SK-N-SH treated with all-trans-retinoic acid at 6 μM for 48 hours (cell line): ENCODE data around the gene TRABD2B.

Experiments used
- ATAC-seq: fragments of 200-7000 bp; cut with Tn5 transposase; 3 replicates; pipeline ENCODE4 v1.9.1; 2020; ENCODE audit warnings: mild to moderate bottlenecking, moderate library complexity
- ARNTL ChIP-seq: fragments of 450-650 bp; formaldehyde crosslinking; IDR thresholded peaks from 2 replicates; pipeline ENCODE4 v1.5.0; 2020; ENCODE audit warnings: low read depth, mild to moderate bottlenecking, moderate library complexity, borderline replicate concordance
- BACH2 ChIP-seq: fragments of 250-450 bp; sonication (Bioruptor Pico); IDR thresholded peaks from 2 replicates; pipeline ENCODE4 v1.9.0; 2021; ENCODE audit warnings: mild to moderate bottlenecking, borderline replicate concordance
- CSDC2 ChIP-seq: fragments of 250-450 bp; sonication (Bioruptor Pico); IDR thresholded peaks from 2 replicates; pipeline ENCODE4 v1.5.0; 2020; ENCODE audit warnings: mild to moderate bottlenecking, moderate library complexity
- ESRRG ChIP-seq: fragments of 250-450 bp; sonication (Bioruptor Pico); IDR thresholded peaks from 2 replicates; pipeline ENCODE4 v1.6.1; 2021; ENCODE audit warnings: mild to moderate bottlenecking
- GLIS3 ChIP-seq: fragments of 250-450 bp; sonication (Bioruptor Pico); IDR thresholded peaks from 2 replicates; pipeline ENCODE4 v1.5.0; 2020; ENCODE audit warnings: mild to moderate bottlenecking, moderate library complexity
- ISL1 ChIP-seq: fragments of 250-450 bp; sonication (Bioruptor Pico); IDR thresholded peaks from 2 replicates; pipeline ENCODE4 v2.1.2; 2022; ENCODE audit warnings: mild to moderate bottlenecking, moderate library complexity
- PPARA ChIP-seq: fragments of 250-450 bp; sonication (Bioruptor Pico); IDR thresholded peaks from 2 replicates; pipeline ENCODE4 v1.5.0; 2020; ENCODE audit warnings: mild to moderate bottlenecking, borderline replicate concordance
- RARB ChIP-seq: fragments of 250-450 bp; sonication (Bioruptor Pico); IDR thresholded peaks from 2 replicates; pipeline ENCODE4 v1.8.0; 2021; ENCODE audit warnings: mild to moderate bottlenecking, moderate library complexity
- TCF4 ChIP-seq: fragments of 250-450 bp; sonication (Bioruptor Pico); IDR thresholded peaks from 2 replicates; pipeline ENCODE4 v1.8.0; 2021; ENCODE audit warnings: mild to moderate bottlenecking, moderate library complexity, borderline replicate concordance
- TOX ChIP-seq: fragments of 250-450 bp; sonication (Bioruptor Pico); IDR thresholded peaks from 2 replicates; pipeline ENCODE4 v1.8.0; 2021; ENCODE audit warnings: mild to moderate bottlenecking, moderate library complexity, borderline replicate concordance
- ZC3H10 ChIP-seq: fragments of 250-450 bp; sonication (Bioruptor Pico); IDR thresholded peaks from 2 replicates; pipeline ENCODE4 v1.5.1; 2021; ENCODE audit warnings: mild to moderate bottlenecking, moderate library complexity
- ZFP3 ChIP-seq: fragments of 250-450 bp; sonication (Bioruptor Pico); IDR thresholded peaks from 2 replicates; pipeline ENCODE4 v1.5.0; 2020; ENCODE audit warnings: mild to moderate bottlenecking, moderate library complexity
- ZFP30 ChIP-seq: fragments of 450-650 bp; formaldehyde crosslinking; IDR thresholded peaks from 2 replicates; pipeline ENCODE4 v1.5.0; 2022; ENCODE audit warnings: mild to moderate bottlenecking, moderate library complexity
- ZNF70 ChIP-seq: fragments of 450-650 bp; formaldehyde crosslinking; IDR thresholded peaks from 2 replicates; pipeline ENCODE4 v1.5.0; 2020; ENCODE audit warnings: mild to moderate bottlenecking, moderate library complexity
- ZNF8 ChIP-seq: fragments of 450-650 bp; formaldehyde crosslinking; IDR thresholded peaks from 2 replicates; pipeline ENCODE4 v1.5.0; 2020; ENCODE audit warnings: mild to moderate bottlenecking, moderate library complexity
- TF ChIP-seq, protein P1 (sequence below): fragments of 250-450 bp; sonication (Bioruptor Pico); IDR thresholded peaks from 2 replicates; pipeline ENCODE4 v1.8.0; 2020; ENCODE audit warnings: mild to moderate bottlenecking, moderate library complexity, borderline replicate concordance
- TF ChIP-seq, protein P2 (sequence below): fragments of 250-450 bp; sonication (Bioruptor Pico); IDR thresholded peaks from 2 replicates; pipeline ENCODE4 v1.5.0; 2020; ENCODE audit warnings: mild to moderate bottlenecking, moderate library complexity
- TF ChIP-seq, protein P3 (sequence below): fragments of 250-450 bp; sonication (Bioruptor Pico); IDR thresholded peaks from 2 replicates; pipeline ENCODE4 v1.5.1; 2020; ENCODE audit warnings: low read depth, mild to moderate bottlenecking, moderate library complexity
- TF ChIP-seq, protein P4 (sequence below): fragments of 250-450 bp; sonication (Bioruptor Pico); IDR thresholded peaks from 2 replicates; pipeline ENCODE4 v1.5.1; 2021; ENCODE audit warnings: mild to moderate bottlenecking, moderate library complexity
- TF ChIP-seq, protein P5 (sequence below): fragments of 250-450 bp; sonication (Bioruptor Pico); IDR thresholded peaks from 2 replicates; pipeline ENCODE4 v1.8.0; 2021; ENCODE audit warnings: low read depth, mild to moderate bottlenecking, moderate library complexity, borderline replicate concordance

TRABD2B gene

GRCh38 chr1:47767741-47768100 lies 229.5 kb downstream of the TRABD2B start:
- TF ChIP-seq TOX (CRISPR knock-in tag) (no peak), ZC3H10 (CRISPR knock-in tag) (no peak), GLIS3 (no peak), ZNF8 (no peak)
- TF ChIP-seq, protein P1, sequence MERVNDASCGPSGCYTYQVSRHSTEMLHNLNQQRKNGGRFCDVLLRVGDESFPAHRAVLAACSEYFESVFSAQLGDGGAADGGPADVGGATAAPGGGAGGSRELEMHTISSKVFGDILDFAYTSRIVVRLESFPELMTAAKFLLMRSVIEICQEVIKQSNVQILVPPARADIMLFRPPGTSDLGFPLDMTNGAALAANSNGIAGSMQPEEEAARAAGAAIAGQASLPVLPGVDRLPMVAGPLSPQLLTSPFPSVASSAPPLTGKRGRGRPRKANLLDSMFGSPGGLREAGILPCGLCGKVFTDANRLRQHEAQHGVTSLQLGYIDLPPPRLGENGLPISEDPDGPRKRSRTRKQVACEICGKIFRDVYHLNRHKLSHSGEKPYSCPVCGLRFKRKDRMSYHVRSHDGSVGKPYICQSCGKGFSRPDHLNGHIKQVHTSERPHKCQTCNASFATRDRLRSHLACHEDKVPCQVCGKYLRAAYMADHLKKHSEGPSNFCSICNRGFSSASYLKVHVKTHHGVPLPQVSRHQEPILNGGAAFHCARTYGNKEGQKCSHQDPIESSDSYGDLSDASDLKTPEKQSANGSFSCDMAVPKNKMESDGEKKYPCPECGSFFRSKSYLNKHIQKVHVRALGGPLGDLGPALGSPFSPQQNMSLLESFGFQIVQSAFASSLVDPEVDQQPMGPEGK, result no peak
- ATAC-seq, result no peak

- TF ChIP-seq ZNF70 (CRISPR knock-in tag) (no peak), ISL1 (no peak), ZFP3 (CRISPR knock-in tag) (no peak), ARNTL (CRISPR knock-in tag) (no peak), TOX (CRISPR knock-in tag) (no peak), BACH2 (CRISPR knock-in tag) (no peak), ZC3H10 (CRISPR knock-in tag) (no peak), TCF4 (no peak), ZFP30 (CRISPR knock-in tag) (no peak), CSDC2 (CRISPR knock-in tag) (no peak), ESRRG (CRISPR knock-in tag) (no peak), ZNF8 (no peak), RARB (CRISPR knock-in tag) (no peak), PPARA (CRISPR knock-in tag) (no peak), GLIS3 (no peak)
- TF ChIP-seq, protein P2, sequence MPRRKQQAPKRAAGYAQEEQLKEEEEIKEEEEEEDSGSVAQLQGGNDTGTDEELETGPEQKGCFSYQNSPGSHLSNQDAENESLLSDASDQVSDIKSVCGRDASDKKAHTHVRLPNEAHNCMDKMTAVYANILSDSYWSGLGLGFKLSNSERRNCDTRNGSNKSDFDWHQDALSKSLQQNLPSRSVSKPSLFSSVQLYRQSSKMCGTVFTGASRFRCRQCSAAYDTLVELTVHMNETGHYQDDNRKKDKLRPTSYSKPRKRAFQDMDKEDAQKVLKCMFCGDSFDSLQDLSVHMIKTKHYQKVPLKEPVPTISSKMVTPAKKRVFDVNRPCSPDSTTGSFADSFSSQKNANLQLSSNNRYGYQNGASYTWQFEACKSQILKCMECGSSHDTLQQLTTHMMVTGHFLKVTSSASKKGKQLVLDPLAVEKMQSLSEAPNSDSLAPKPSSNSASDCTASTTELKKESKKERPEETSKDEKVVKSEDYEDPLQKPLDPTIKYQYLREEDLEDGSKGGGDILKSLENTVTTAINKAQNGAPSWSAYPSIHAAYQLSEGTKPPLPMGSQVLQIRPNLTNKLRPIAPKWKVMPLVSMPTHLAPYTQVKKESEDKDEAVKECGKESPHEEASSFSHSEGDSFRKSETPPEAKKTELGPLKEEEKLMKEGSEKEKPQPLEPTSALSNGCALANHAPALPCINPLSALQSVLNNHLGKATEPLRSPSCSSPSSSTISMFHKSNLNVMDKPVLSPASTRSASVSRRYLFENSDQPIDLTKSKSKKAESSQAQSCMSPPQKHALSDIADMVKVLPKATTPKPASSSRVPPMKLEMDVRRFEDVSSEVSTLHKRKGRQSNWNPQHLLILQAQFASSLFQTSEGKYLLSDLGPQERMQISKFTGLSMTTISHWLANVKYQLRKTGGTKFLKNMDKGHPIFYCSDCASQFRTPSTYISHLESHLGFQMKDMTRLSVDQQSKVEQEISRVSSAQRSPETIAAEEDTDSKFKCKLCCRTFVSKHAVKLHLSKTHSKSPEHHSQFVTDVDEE (CRISPR knock-in tag), result no peak
- TF ChIP-seq, protein P3, sequence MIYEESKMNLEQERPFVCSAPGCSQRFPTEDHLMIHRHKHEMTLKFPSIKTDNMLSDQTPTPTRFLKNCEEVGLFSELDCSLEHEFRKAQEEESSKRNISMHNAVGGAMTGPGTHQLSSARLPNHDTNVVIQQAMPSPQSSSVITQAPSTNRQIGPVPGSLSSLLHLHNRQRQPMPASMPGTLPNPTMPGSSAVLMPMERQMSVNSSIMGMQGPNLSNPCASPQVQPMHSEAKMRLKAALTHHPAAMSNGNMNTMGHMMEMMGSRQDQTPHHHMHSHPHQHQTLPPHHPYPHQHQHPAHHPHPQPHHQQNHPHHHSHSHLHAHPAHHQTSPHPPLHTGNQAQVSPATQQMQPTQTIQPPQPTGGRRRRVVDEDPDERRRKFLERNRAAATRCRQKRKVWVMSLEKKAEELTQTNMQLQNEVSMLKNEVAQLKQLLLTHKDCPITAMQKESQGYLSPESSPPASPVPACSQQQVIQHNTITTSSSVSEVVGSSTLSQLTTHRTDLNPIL (CRISPR knock-in tag), result no peak
- TF ChIP-seq, protein P4, sequence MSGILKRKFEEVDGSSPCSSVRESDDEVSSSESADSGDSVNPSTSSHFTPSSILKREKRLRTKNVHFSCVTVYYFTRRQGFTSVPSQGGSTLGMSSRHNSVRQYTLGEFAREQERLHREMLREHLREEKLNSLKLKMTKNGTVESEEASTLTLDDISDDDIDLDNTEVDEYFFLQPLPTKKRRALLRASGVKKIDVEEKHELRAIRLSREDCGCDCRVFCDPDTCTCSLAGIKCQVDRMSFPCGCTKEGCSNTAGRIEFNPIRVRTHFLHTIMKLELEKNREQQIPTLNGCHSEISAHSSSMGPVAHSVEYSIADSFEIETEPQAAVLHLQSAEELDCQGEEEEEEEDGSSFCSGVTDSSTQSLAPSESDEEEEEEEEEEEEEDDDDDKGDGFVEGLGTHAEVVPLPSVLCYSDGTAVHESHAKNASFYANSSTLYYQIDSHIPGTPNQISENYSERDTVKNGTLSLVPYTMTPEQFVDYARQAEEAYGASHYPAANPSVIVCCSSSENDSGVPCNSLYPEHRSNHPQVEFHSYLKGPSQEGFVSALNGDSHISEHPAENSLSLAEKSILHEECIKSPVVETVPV (CRISPR knock-in tag), result no peak
- TF ChIP-seq, protein P5, sequence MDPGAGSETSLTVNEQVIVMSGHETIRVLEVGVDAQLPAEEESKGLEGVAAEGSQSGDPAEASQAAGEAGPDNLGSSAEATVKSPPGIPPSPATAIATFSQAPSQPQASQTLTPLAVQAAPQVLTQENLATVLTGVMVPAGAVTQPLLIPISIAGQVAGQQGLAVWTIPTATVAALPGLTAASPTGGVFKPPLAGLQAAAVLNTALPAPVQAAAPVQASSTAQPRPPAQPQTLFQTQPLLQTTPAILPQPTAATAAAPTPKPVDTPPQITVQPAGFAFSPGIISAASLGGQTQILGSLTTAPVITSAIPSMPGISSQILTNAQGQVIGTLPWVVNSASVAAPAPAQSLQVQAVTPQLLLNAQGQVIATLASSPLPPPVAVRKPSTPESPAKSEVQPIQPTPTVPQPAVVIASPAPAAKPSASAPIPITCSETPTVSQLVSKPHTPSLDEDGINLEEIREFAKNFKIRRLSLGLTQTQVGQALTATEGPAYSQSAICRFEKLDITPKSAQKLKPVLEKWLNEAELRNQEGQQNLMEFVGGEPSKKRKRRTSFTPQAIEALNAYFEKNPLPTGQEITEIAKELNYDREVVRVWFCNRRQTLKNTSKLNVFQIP (CRISPR knock-in tag), result no peak
- TF ChIP-seq, protein P1, result no peak
- no peak for ATAC-seq
Observed at GRCh38 chr1:47766832-47767740, 230.1 kb downstream of the TRABD2B start.
